HuH-7 (cell line): ENCODE measurements around the gene PCDHB11.
"Not testable (repeated sequence)": the region's sequence is repeated elsewhere in the genome, so short reads cannot be mapped to it uniquely, and the experiment has no call there.

Source experiments
- DNase-seq: peaks from one replicate; pipeline ENCODE4 v3.0.0; 2011; ENCODE audit warnings: low spot score

Gene PCDHB11

DNA sequence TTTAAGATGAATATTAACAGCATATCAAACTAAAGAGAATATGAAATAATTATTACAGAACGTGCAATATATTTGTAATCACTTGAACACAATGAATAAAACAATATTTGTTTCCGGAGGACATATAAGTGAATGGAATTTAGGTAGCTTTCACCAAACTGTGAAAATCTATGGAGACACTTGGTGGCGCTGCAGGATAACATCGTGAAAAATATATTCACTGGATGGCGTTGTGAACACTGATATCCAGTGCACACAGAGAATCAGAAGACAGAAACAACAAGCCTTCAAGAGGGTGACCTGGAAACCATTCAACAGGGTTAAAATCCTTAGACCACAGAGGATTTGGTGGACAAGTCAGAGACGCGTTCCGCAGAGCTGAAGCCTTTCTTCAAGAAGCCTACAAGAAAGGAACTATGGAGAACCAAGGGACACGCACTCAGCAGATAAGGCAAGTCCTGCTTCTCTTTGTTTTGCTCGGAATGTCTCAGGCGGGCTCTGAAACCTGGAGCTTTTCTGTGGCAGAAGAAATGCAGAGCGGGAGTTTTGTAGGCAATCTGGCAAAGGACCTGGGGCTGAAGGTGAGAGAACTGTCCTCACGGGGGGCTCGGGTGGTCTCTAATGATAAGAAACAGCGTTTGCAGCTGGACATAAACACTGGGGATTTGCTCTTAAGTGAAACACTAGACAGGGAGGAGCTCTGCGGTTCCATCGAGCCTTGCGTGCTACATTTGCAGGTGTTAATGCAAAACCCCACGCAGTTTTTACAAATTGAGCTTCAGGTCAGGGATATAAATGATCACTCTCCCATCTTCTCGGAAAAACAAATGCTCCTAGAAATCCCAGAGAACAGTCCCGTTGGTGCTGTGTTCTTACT lies at the start of gene PCDHB11:
PCDHB11 (plus strand) TSS at position 269 of the 877 bp plus-strand sequence; CDS start at position 417, 148 bp downstream.
- peak; percentile 77 for DNase-seq

DNA sequence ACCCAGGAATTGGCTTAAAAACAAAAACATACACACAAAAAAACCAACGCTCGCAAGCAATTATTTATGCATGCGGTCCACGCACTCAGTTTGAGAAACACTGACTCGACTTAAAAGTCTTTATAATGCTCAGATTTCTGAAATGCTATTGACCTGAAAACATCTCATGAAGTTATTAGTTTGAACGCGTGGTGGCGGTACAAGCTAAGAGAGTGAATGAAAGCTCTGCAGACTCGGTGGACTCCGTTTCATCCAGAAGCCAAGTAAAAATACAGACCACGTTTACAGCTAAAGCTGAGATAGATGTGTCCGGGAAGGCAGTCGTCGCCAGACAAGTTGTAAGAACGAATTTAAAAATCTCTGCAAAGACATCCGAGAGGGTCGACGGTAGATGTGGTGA lies 49.6 kb upstream of the PCDHB11 start, which contains the start of gene PCDHB6:
PCDHB6 (plus strand) TSS at position 246 of the 400 bp plus-strand sequence. CDS start 201 bp downstream, outside the sequence.
- DNase-seq = no peak

DNA sequence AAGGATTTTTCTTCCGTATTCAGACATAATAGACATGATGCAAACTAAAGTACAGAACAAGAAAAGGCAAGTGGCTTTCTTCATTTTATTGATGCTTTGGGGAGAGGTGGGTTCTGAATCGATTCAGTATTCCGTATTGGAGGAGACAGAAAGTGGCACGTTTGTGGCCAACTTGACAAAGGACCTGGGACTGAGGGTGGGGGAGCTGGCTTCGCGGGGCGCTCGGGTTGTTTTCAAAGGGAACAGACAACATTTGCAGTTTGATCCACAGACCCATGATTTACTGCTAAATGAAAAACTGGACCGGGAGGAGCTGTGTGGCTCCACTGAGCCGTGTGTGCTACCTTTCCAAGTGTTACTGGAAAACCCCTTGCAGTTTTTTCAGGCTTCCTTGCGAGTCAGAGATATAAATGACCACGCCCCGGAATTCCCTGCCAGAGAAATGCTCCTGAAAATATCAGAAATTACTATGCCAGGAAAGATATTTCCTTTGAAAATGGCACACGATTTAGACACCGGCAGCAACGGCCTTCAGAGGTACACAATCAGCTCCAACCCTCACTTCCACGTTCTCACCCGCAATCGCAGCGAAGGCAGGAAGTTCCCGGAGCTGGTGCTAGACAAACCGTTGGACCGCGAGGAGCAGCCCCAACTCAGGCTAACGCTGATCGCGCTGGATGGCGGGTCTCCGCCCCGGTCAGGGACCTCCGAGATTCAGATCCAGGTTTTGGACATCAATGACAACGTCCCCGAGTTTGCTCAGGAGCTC lies 49.0 kb upstream of the PCDHB11 start:
- DNase-seq = no peak

DNA sequence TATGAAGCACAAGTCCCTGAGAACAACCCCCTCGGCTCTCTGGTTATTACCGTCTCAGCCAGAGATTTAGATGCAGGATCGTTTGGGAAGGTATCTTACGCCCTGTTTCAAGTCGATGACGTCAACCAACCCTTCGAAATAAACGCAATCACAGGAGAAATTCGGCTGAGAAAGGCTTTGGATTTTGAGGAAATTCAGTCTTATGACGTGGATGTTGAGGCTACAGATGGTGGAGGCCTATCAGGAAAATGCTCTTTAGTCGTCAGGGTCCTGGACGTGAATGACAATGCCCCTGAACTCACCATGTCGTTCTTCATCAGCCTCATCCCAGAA lies 48.5 kb upstream of the PCDHB11 start:
- no peak for DNase-seq

DNA sequence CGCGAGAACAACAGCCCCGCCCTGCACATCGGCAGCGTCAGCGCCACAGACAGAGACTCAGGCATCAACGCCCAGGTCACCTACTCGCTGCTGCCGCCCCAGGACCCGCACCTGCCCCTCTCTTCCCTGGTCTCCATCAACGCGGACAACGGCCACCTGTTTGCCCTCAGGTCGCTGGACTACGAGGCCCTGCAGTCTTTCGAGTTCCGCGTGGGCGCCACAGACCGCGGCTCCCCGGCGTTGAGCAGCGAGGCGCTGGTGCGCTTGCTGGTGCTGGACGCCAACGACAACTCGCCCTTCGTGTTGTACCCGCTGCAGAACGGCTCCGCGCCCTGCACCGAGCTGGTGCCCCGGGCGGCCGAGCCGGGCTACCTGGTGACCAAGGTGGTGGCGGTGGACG lies 47.8 kb upstream of the PCDHB11 start:
- DNase-seq = not testable (repeated sequence)

DNA sequence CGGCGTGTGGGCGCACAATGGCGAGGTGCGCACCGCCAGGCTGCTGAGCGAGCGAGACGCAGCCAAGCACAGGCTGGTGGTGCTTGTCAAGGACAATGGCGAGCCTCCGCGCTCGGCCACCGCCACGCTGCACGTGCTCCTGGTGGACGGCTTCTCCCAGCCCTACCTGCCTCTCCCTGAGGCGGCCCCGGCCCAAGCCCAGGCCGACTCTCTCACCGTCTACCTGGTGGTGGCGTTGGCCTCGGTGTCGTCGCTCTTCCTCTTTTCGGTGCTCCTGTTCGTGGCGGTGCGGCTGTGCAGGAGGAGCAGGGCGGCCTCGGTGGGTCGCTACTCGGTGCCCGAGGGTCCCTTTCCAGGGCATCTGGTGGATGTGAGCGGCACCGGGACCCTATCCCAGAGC lies 47.3 kb upstream of the PCDHB11 start:
- DNase-seq = not testable (repeated sequence)

DNA sequence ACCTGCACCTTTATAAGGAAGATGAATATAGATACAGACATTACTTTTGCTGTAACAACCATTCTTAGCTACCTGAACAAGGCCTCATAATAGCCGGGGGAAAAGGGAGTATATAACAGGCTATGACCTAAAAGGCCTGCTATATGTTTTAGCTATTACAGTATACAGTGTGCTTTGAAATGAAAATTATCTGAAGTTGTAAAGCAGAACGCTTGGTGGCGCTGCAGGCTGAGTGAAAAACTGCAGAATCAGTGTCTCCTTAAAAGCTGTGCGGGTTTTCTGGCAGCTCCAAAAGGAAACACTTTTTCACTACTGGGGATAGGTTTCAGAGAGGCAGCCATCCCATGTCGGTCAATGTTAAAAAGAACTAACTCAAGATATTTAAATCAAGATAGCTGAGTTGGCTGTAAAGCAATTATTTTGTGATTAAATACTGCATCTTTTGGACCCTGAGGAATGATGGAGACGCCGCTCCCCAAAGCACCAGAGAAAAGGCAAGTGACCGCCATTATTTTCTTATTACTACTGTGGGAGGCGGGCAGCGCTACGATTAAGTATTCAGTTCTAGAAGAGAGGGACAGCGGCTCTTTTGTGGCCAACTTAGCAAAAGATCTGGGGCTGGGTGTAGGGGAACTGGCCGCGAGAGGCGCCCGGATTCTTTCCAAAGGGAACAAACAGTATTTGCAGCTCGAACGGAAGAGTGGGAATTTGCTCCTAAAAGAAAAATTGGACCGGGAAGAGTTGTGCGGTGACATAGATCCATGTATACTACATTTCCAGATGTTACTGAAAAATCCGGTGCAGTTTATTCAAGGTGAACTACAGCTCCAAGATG lies 43.7 kb upstream of the PCDHB11 start:
- peak; percentile 46 for DNase-seq

DNA sequence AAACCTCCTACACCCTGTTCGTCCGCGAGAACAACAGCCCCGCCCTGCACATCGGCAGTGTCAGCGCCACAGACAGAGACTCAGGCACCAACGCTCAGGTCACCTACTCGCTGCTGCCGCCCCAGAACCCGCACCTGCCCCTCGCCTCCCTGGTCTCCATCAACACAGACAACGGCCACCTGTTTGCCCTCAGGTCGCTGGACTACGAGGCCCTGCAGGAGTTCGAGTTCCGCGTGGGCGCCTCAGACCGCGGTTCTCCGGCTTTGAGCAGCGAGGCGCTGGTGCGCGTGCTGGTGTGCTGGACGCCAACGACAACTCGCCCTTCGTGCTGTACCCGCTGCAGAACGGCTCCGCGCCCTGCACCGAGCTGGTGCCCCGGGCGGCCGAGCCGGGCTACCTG lies 42.1 kb upstream of the PCDHB11 start:
- DNase-seq = not testable (repeated sequence)

DNA sequence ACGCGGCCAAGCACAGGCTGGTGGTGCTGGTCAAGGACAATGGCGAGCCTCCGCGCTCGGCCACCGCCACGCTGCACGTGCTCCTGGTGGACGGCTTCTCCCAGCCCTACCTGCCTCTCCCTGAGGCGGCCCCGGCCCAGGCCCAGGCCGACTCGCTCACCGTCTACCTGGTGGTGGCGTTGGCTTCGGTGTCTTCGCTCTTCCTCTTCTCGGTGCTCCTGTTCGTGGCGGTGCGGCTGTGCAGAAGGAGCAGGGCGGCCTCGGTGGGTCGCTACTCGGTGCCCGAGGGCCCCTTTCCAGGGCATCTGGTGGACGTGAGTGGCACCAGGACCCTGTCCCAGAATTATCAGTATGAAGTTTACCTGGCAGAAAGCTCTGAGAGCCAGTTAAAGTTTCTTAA lies 41.5 kb upstream of the PCDHB11 start:
- not testable (repeated sequence) for DNase-seq

DNA sequence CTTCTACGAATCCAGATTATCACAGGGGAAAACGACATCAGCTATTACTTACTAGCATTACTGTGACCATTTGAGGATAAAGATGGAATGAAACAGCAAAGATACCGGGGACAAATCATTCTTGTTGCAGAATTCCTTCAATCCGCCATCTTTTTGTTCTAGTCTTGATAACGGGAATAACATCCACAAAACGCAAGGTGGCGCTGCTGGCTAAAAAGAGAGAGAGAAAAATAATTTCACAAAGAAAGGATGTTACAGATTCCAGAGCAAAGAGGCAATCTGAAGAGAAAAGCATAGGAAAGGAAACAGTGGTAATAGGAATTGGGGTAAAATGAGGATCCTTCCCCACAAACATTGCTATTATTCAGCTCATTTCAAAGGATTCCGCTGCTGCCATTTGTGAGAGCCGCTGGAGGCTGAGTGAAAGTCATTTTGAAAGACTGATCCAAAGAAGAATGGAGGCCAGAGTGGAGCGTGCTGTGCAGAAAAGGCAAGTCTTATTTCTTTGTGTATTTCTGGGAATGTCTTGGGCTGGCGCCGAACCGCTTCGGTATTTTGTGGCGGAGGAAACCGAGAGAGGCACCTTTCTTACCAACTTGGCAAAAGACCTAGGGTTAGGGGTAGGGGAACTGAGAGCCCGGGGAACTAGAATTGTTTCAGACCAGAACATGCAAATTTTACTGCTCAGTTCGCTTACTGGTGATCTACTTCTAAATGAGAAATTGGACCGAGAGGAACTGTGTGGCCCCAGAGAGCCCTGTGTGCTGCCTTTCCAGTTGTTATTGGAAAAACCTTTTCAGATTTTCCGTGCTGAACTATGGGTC lies 26.8 kb upstream of the PCDHB11 start, which contains the start of gene PCDHB7:
PCDHB7 (plus strand) TSS at position 264 of the 824 bp plus-strand sequence; CDS start at position 456, 192 bp downstream.
- DNase-seq = peak; percentile 50

DNA sequence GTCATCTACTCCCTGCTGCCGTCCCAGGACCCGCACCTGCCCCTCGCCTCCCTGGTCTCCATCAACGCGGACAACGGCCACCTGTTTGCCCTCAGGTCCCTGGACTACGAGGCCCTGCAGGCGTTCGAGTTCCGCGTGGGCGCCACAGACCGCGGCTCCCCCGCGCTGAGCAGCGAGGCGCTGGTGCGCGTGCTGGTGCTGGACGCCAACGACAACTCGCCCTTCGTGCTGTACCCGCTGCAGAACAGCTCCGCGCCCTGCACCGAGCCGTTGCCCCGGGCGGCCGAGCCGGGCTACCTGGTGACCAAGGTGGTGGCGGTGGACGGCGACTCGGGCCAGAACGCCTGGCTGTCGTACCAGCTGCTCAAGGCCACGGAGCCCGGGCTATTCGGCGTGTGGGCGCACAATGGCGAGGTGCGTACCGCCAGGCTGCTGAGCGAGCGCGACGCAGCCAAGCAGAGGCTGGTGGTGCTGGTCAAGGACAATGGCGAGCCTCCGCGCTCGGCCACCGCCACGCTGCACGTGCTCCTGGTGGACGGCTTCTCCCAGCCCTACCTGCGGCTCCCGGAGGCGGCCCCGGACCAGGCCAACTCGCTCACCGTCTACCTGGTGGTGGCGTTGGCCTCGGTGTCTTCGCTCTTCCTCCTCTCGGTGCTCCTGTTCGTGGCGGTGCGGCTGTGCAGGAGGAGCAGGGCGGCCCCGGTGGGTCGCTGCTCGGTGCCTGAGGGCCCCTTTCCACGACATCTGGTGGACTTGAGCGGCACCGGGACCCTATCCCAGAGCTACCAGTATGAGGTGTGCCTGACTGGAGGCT lies 24.9 kb upstream of the PCDHB11 start:
- DNase-seq = not testable (repeated sequence)

DNA sequence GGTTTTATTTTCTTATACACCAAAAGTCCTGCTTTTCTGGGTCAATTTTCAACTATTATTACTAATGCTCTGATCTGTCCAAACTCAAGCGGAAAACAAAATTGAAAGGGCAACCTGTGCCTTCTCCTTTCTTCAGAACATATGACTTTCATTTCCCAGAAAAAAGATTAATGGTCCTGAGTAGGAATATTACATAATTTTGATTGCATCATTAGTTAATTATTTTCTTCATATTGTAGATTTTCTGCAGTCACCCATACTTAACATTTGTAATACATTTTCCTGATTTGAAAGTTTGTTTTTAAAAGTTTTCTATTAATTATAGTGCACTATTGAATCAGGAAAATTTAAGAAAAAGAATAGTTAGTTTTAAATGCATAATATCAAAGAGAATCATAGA lies 23.5 kb upstream of the PCDHB11 start:
- no peak for DNase-seq

DNA sequence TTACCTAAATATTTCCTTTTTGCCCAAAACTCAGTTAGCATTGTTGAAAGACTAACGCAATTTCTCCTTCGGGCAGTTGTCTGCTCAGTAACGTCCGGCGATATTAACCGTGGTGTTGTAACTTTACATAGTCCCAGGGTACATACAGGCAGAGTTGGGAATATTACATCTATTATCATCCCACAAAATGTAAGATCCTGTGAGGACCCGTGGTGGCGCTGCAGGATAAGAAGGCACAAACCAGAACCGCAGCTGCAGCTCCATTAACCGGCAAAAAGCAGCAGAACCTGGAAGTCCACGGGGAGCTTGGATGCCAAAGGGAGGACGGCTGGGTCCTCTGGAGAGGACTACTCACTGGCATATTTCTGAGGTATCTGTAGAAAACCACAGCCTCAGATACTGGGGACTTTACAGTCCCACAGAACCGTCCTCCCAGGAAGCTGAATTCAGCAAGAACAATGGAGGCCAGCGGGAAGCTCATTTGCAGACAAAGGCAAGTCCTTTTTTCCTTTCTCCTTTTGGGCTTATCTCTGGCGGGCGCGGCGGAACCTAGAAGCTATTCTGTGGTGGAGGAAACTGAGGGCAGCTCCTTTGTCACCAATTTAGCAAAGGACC lies 21.7 kb upstream of the PCDHB11 start, which contains the start of gene PCDHB8:
PCDHB8 (plus strand) TSS at position 214 of the 615 bp plus-strand sequence; CDS start at position 459, 245 bp downstream.
- DNase-seq = peak; percentile 90

DNA sequence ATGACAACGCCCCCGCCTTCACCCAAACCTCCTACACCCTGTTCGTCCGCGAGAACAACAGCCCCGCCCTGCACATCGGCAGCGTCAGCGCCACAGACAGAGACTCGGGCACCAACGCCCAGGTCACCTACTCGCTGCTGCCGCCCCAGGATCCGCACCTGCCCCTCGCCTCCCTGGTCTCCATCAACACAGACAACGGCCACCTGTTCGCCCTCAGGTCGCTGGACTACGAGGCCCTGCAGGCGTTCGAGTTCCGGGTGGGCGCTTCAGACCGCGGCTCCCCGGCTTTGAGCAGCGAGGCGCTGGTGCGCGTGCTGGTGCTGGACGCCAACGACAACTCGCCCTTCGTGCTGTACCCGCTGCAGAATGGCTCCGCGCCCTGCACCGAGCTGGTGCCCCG lies 20.1 kb upstream of the PCDHB11 start:
- DNase-seq = not testable (repeated sequence)

DNA sequence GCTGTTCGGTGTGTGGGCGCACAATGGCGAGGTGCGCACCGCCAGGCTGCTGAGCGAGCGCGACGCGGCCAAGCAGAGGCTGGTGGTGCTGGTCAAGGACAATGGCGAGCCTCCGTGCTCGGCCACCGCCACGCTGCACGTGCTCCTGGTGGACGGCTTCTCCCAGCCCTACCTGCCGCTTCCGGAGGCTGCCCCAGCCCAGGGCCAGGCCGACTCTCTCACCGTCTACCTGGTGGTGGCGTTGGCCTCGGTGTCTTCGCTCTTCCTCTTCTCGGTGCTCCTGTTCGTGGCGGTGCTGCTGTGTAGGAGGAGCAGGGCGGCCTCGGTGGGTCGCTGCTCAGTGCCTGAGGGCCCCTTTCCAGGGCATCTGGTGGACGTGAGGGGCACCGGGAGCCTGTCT lies 19.6 kb upstream of the PCDHB11 start:
- not testable (repeated sequence) for DNase-seq

DNA sequence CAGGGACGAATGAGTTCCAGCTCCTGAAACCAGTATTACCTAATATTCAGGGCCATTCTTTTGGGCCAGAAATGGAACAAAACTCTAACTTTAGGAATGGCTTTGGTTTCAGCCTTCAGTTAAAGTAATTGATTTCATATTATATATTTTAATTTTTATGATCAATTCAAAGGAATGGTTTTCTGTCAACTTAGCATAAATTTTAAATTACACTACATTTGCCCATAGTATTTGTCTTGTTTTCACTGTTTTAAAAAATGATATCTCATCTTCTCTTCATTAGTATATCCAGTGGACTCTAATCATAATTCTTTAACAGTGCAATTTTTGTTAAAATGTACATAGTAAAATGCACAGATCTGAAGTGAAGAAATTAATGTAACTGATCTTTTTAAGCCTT lies 19.1 kb upstream of the PCDHB11 start:
- DNase-seq = no peak

DNA sequence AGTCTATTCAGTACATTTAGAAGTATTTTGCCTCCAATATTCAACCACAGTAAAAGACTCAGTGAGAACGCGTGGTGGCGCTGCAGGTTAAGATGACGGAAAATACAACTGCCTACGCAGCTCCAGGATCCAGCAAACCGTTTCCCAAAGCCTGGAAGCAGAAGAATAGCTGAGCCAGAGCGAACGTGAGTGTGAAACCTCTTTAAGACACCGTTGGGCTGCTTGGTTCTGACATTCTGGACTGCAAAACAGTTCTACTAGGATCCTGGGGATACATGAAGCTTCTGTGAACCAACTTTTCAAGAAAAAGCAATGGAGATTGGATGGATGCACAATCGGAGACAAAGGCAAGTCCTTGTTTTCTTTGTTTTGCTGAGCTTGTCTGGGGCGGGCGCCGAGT lies 17.2 kb upstream of the PCDHB11 start, which contains the start of gene PCDHB16:
PCDHB16 (plus strand) TSS at position 140 of the 400 bp plus-strand sequence; CDS start at position 313, 173 bp downstream.
- DNase-seq = no peak

DNA sequence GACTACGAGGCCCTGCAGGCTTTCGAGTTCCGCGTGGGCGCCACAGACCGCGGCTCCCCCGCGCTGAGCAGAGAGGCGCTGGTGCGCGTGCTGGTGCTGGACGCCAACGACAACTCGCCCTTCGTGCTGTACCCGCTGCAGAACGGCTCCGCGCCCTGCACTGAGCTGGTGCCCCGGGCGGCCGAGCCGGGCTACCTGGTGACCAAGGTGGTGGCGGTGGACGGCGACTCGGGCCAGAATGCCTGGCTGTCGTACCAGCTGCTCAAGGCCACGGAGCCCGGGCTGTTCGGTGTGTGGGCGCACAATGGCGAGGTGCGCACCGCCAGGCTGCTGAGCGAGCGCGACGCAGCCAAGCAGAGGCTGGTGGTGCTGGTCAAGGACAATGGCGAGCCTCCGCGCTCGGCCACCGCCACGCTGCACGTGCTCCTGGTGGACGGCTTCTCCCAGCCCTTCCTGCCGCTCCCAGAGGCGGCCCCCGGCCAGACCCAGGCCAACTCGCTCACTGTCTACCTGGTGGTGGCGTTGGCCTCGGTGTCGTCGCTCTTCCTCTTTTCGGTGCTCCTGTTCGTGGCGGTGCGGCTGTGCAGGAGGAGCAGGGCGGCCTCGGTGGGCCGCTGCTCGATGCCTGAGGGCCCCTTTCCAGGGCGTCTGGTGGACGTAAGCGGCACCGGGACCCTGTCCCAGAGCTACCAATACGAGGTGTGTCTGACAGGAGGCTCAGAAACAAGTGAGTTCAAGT lies 15.1 kb upstream of the PCDHB11 start:
- DNase-seq = not testable (repeated sequence)
